ENCODE data around the gene GRK5.

DNA sequence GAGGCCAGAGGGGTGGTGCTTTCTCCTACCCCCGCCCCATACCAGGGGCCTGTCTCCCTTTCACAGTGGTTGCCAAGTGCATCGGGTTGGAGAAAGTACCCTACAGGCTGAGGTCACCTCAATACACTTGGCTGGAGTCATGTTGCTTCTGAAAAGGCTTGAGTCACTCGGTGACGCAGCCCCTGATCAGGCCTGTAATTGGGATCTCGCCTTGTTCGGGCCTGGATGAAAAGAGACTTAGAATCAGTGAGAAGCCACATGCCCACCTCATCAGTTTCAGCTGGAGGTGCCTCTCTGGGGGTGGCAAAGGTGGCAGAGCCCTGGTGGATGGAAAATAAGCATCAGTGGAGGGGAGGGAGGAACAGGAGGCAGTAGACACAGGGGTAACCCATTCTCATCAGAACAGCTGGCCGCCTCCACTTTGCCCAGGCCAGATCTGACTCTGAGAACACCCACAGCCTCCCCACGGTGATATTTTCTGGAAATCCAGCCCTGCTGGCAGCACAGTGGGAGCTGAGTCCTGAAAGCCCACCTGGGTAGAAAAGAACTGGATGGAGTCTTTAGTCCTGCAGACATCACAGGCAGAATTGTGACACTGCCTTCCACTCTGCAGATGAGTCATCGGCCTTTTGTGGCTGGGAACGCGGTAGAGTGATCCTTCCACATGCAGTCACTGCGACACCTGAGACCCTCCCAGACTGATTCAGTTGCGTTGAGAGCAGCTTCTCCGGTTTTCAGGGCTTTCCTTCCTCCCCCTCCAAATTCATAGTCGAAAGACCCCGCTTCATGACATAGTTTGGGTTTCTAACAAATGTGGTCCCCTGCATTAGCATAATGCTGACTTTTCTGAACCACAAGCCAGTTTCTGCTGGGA, 108.0 kb downstream of the GRK5 start:
- TF ChIP-seq, protein P1, sequence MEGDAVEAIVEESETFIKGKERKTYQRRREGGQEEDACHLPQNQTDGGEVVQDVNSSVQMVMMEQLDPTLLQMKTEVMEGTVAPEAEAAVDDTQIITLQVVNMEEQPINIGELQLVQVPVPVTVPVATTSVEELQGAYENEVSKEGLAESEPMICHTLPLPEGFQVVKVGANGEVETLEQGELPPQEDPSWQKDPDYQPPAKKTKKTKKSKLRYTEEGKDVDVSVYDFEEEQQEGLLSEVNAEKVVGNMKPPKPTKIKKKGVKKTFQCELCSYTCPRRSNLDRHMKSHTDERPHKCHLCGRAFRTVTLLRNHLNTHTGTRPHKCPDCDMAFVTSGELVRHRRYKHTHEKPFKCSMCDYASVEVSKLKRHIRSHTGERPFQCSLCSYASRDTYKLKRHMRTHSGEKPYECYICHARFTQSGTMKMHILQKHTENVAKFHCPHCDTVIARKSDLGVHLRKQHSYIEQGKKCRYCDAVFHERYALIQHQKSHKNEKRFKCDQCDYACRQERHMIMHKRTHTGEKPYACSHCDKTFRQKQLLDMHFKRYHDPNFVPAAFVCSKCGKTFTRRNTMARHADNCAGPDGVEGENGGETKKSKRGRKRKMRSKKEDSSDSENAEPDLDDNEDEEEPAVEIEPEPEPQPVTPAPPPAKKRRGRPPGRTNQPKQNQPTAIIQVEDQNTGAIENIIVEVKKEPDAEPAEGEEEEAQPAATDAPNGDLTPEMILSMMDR (IDR thresholded peaks at IDR 0.05), result no peak
- TF ChIP-seq POLR2AphosphoS5 (IDR thresholded peaks at IDR 0.05; ENCODE audit: low read depth, low read length), result no peak
- TF ChIP-seq SIN3A (IDR thresholded peaks at IDR 0.05; ENCODE audit: borderline replicate concordance, insufficient read depth, low read depth, low read length), result no peak

Data from Panc1 (cell line).